ENCODE data around the gene STX10.

DNA sequence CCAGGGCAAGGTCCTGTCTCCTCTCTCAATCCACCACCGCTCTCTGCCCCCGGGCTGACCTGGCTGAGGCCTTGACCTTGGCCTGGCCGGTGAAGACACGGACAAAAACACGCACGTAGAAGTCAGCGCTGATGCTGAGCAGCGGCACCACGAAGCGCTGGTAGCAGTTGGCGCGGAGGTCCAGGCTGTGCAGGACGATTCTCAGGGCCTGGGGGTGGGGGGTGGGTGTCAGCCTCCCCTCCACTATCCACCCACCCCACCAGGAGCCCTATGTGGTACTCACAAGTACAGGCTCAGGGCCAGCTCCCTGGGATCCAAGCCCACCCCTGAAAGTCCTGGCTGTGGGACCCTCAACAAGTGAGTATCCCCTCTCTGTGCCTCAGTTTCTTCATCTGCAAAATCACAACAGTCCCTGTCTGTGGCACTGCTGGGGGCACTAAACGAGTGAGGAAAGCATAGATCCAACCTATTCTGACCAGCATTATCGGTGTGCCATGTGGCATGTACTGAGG, 40.0 kb downstream of the STX10 start:
- TF ChIP-seq, protein P1, sequence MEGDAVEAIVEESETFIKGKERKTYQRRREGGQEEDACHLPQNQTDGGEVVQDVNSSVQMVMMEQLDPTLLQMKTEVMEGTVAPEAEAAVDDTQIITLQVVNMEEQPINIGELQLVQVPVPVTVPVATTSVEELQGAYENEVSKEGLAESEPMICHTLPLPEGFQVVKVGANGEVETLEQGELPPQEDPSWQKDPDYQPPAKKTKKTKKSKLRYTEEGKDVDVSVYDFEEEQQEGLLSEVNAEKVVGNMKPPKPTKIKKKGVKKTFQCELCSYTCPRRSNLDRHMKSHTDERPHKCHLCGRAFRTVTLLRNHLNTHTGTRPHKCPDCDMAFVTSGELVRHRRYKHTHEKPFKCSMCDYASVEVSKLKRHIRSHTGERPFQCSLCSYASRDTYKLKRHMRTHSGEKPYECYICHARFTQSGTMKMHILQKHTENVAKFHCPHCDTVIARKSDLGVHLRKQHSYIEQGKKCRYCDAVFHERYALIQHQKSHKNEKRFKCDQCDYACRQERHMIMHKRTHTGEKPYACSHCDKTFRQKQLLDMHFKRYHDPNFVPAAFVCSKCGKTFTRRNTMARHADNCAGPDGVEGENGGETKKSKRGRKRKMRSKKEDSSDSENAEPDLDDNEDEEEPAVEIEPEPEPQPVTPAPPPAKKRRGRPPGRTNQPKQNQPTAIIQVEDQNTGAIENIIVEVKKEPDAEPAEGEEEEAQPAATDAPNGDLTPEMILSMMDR (IDR thresholded peaks at IDR 0.05), result no peak
- no peak for TF ChIP-seq POLR2A (IDR thresholded peaks at IDR 0.05)
